Spleen (tissue), 11 donors: ENCODE results near the gene RSPH9. TPM values are rescaled to one million over a fixed set of nuclear protein-coding genes. Genes with fewer than 3 reads are reported as not detected.
A peak's percentile ranks its signal among the peaks of the same experiment; 100 is the strongest.

Source experiments
- DNase-seq: peaks from one replicate; pipeline ENCODE4 v3.0.0-alpha.2; 2020
- H3K27ac ChIP-seq, 8 donors: fragments of 200-600 bp; sonication (generic) in 7 of 8; 1 replicate in 4 of 8; 2 replicates in 4 of 8; pipeline versions ENCODE4 v1.5.0 to v1.8.0; 2016 to 2021; ENCODE audit warnings: inconsistent platforms in 4 of 8, mild to moderate bottlenecking in 4 of 8, moderate library complexity in 1 of 8
- H3K27me3 ChIP-seq, 7 donors: fragments of 200-600 bp; sonication (generic) in 6 of 7; replicated peaks in 1 of 7; 1 replicate in 4 of 7; 2 replicates in 3 of 7; pipeline versions ENCODE4 v1.5.0 to v1.8.0; 2016 to 2021; ENCODE audit warnings: inconsistent platforms in 3 of 7, mild to moderate bottlenecking in 1 of 7
- H3K36me3 ChIP-seq, 6 donors: fragments of 200-600 bp; sonication (generic) in 5 of 6; 1 replicate in 4 of 6; 2 replicates in 2 of 6; pipeline versions ENCODE4 v1.5.0 to v1.8.0; 2016 to 2021; ENCODE audit warnings: inconsistent platforms in 2 of 6
- H3K4me1 ChIP-seq, 6 donors: fragments of 200-600 bp; sonication (generic) in 5 of 6; 1 replicate in 3 of 6; 2 replicates in 3 of 6; pipeline versions ENCODE4 v1.5.0 to v1.8.0; 2016 to 2021; ENCODE audit warnings: inconsistent platforms in 3 of 6
- H3K4me3 ChIP-seq, 8 donors: fragments of 200-600 bp; sonication (generic) in 7 of 8; 1 replicate in 4 of 8; 2 replicates in 4 of 8; pipeline versions ENCODE4 v1.5.0 to v1.8.0; 2016 to 2021; ENCODE audit warnings: inconsistent platforms in 4 of 8, mild to moderate bottlenecking in 4 of 8, moderate library complexity in 2 of 8
- H3K9me3 ChIP-seq, 8 donors: fragments of 200-600 bp; sonication (generic) in 7 of 8; 1 replicate in 4 of 8; 2 replicates in 4 of 8; pipeline versions ENCODE4 v1.5.0 to v1.8.0; 2016 to 2021; ENCODE audit warnings: inconsistent platforms in 4 of 8
- POLR2A ChIP-seq, 3 donors: fragments of 450-650 bp; IDR thresholded peaks; one replicate each; pipeline ENCODE4 v1.5.1; 2017; ENCODE audit warnings: antibody characterized with exemption in 3 of 3, mild to moderate bottlenecking in 1 of 3
- POLR2AphosphoS5 ChIP-seq, 3 donors: sonication (generic); formaldehyde crosslinking; IDR thresholded peaks; one replicate each; pipeline ENCODE4 v1.5.1; 2017; ENCODE audit warnings: antibody characterized with exemption in 3 of 3
- WGBS, 5 donors: extraction: QIAGEN DNeasy Blood & Tissue Kit in 3 of 5; methylation state at CpG; one replicate each; pipeline versions ENCODE4 v1.1.5 to v1.1.7; 2013 to 2018; 5-methylcytosine and 5-hydroxymethylcytosine counted together
- intact Hi-C: fragments of 100-400 bp; cut with DNase I; formaldehyde crosslinking; loops from one replicate; pipeline ENCODE4 v1.15.0; 2023; ENCODE audit warnings: low total_unique reads
- polyA plus RNA-seq, 3 donors: library from polyadenylated mRNA; stranded (reverse); fragments of 200-250 nt; gene quantifications; one replicate each; pipeline ENCODE4 v1.2.1, GENCODE V29; 2013
- total RNA-seq, 7 donors: library from RNA; depleted of rRNA in 3 of 7; stranded (reverse); fragments of >200 nt in 3 of 7; fragmentation: NEBNext Ultra II Directional in 4 of 7; extraction: Animal tissue kit (Norgen Biotek cat#: 25700) in 4 of 7; gene quantifications; one replicate each; pipeline versions ENCODE4 v1.1.0 to v1.2.1, GENCODE V29; 2016 to 2021
- TF ChIP-seq, protein P1 (sequence below), 11 experiments: fragments of 200-600 bp in 7 of 11; fragments of 450-650 bp in 4 of 11; sonication (generic) in 4 of 11; IDR thresholded peaks in 8 of 11; conservative IDR thresholded peaks in 3 of 11; 1 replicate in 7 of 11; 2 replicates in 4 of 11; pipeline versions ENCODE4 v1.4.0 to v1.8.0; 2016 to 2021; ENCODE audit warnings: antibody characterized with exemption in 11 of 11, inconsistent platforms in 4 of 11, mild to moderate bottlenecking in 1 of 11
- donor health status: healthy with polysubstance abuse.
- donor health status: DM: no; HTN: no; CAD: no; lungs with moderate emphysema.
- donor health status: DM: no; HTN: no; CAD: no.
- donor health status: Bipolar disorder and iron deficiency.
- donor health status: healthy.
- donor health status: DM: no; HTN: no; CAD: no.
- donor health status: DM: yes; HTN: yes; CAD: no.

Gene RSPH9
- total and polyA plus RNA-seq, 10 donors = 0.17 to 0.63 (median 0.20) TPM; not detected in 3

DNA sequence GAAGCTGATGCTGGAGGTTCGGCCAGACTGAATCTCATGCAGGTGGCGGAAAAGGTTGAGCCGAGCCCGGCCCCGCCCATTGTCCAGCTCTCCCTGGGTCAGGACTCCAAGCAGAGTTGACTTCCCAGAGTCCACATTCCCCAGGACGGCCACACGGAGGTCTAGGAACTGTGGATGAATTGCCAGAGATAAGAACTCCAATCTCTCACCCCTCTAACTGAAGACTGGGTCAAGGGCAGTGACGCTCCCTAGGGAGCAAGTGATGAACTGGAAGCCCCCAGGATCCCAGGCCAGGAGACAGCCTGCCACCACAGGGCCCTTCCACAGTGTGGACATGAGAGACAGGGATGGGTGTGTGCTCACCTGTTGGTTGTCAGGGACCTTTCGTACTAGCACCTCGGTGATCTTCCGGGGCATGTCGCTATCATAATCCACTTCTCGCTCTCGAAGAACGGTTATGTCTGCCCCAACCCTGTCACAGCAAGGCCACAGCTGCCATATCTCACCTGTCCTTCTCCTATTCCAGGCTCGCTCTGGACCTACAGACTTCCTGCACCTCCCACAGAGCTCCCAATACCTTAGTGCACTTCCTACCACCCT lies 19.3 kb upstream of the RSPH9 start:
- WGBS, 5 donors = 91 to 96% (median 94%) methylated on average over 15 to 16 of the region's 16 CpGs
- peaks cover 0 to 61% (median 57%) of the 10 kb centered on the region in 6 donors for H3K36me3 ChIP-seq
- TF ChIP-seq POLR2A (IDR thresholded peaks at IDR 0.05) (no peak), POLR2AphosphoS5 (IDR thresholded peaks at IDR 0.05) (no peak)
- TF ChIP-seq, protein P1, sequence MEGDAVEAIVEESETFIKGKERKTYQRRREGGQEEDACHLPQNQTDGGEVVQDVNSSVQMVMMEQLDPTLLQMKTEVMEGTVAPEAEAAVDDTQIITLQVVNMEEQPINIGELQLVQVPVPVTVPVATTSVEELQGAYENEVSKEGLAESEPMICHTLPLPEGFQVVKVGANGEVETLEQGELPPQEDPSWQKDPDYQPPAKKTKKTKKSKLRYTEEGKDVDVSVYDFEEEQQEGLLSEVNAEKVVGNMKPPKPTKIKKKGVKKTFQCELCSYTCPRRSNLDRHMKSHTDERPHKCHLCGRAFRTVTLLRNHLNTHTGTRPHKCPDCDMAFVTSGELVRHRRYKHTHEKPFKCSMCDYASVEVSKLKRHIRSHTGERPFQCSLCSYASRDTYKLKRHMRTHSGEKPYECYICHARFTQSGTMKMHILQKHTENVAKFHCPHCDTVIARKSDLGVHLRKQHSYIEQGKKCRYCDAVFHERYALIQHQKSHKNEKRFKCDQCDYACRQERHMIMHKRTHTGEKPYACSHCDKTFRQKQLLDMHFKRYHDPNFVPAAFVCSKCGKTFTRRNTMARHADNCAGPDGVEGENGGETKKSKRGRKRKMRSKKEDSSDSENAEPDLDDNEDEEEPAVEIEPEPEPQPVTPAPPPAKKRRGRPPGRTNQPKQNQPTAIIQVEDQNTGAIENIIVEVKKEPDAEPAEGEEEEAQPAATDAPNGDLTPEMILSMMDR (IDR thresholded peaks at IDR 0.05 in 8 of 11, conservative IDR thresholded peaks at IDR 0.05 in 3 of 11) = no peak

DNA sequence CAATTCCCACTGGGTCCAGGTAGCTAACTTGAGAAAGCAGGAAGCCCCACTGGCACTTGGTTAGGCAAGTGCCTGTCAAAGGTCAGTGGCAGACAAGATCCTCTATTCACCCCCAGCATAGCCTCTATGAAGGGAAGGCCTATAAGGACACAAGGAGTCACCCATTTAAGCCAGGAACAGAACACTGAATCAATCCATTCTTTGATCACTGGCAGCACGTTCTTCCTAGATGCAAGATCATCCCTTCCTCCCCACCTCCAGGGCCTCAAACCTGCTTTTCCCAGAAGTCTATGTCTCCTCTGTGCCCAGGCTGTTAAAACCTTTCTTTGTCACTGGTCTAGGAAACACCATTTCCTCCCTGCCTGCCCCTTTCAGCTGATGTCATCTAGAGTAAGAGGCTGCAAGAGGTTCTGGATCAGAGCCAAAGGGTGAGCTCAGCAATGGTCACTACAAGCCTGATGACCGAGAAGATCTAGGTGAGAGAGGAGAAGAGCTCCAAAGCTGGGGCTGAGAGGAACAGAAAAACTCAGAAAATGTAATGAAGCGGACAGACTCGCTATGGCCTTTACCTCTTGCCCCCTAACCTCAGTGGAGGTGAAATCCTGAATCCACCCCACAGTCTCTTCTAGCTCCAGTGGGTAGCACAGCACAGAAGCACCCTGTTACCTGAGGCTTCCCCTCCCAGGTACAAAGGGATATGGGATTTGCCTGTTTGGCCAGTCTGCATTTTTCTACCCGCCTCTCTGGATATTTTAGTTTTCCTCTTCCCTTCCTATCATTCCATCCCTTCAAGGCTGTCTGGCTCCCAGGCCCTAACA lies 17.6 kb upstream of the RSPH9 start:
- H3K27ac ChIP-seq = peak overlapping the region; percentile 61 to 99 (median 96)
- no peak for DNase-seq
- peaks cover 10 to 45% (median 35%) of the 10 kb centered on the region in 6 donors for H3K4me1 ChIP-seq
- no peaks in the 10 kb centered on the region for H3K27me3 ChIP-seq
- no peaks in the 10 kb centered on the region for H3K9me3 ChIP-seq
- H3K4me3 ChIP-seq = peak overlapping the region in 4 of 8 donors; percentile 2 to 87 (median 42)
- WGBS, 5 donors = 48 to 61% (median 59%) methylated on average over 5 of the region's 5 CpGs
- intact Hi-C loops = no loop called here
- TF ChIP-seq POLR2A (IDR thresholded peaks at IDR 0.05) = no peak
- TF ChIP-seq POLR2AphosphoS5 (IDR thresholded peaks at IDR 0.05) = peak in 1 of 3 donors; percentile 84
- peaks cover 0 to 44% (median 39%) of the 10 kb centered on the region in 6 donors for H3K36me3 ChIP-seq

More for the DNA sequence above, 19.3 kb upstream of the RSPH9 start:
- no peaks in the 10 kb centered on the region for H3K27me3 ChIP-seq
- H3K9me3 ChIP-seq = no peaks in the 10 kb centered on the region
- no peak for DNase-seq
- intact Hi-C loops = no loop called here
- peaks cover 10 to 43% (median 31%) of the 10 kb centered on the region in 6 donors for H3K4me1 ChIP-seq
- H3K27ac ChIP-seq = no peak overlapping the region
- no peak overlapping the region for H3K4me3 ChIP-seq

DNA sequence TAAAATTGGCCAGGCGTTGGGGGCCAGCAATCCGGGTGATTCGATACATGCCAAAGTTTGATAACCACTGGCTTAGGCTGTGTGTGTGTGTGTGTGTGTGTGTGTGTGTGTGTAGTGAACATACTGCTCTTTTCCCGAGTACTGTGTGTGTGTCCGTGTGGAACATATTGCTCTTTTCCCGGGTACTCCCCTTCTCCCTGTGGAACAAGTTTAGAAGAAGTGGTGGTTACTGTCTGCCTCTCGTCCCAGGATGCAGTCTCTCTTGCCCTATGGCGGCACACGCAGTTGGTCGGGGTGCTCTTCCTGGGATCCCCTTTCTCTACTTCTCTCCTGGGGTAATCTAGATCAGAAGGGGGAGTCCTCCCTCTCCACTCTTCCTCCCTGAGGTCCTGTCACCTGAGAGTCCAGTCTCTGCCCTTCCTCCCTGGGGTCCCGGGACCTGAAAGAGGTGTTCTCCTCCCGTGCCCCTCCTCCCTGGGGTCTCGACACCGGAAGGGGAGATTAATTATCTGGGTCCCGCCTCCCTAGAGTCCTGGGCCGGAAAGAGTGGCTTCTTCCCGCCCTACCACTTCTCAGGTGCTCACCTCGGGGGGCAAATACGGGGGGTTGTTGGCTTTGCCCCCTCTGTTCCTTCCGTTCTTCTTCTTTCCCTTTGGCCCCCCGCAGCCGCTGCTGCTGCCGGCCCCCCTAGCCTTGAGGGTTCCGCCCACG lies 16.3 kb upstream of the RSPH9 start:
- Histone ChIP-seq H3K36me3 (peaks cover 0 to 31% (median 26%) of the 10 kb centered on the region in 6 donors), H3K9me3 (no peaks in the 10 kb centered on the region), H3K27ac (peak overlapping the region; percentile 94 to 99 (median 97)), H3K4me3 (peak overlapping the region; percentile 72 to 91 (median 82)), H3K4me1 (peaks cover 10 to 45% (median 35%) of the 10 kb centered on the region in 6 donors), H3K27me3 (no peaks in the 10 kb centered on the region)
- intact Hi-C loops = no loop called here
- no peak for DNase-seq
- TF ChIP-seq POLR2AphosphoS5 (IDR thresholded peaks at IDR 0.05) (no peak), POLR2A (IDR thresholded peaks at IDR 0.05) (no peak)
- TF ChIP-seq, protein P1 (IDR thresholded peaks at IDR 0.05 in 8 of 11, conservative IDR thresholded peaks at IDR 0.05 in 3 of 11) = no peak
- 3 to 6% (median 6%) methylated on average over 20 to 25 of the region's 25 CpGs for WGBS, 5 donors

DNA sequence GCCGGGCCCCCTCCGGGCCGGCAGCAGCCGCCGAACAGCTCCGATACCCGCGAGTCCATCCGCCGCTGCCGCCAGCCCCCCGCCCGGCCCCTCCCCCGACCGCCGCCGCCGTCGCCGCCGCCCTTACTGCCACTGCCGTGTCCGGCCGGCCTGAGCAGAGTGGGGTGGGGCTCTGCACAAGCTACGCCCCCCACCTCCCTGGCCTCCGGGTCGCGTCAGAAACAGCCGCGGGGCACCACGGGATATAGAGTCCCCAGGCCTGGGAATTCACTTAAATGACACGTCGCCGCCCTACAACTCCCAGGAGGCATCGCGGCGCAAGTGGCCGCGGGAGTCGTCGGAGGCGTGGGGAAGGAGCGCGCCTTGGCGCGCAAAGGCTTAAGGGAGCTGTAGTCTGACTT lies 15.7 kb upstream of the RSPH9 start, which contains the start of gene GTPBP2:
Gene GTPBP2, minus strand, starts transcription at position 161 of the 401 bp plus-strand sequence. Its CDS starts 102 bp downstream, at position 59.
- Histone ChIP-seq H3K4me3 (peak within 1 kb of the TSS; percentile 72 to 91 (median 82)), H3K27me3 (no peaks in the 10 kb centered on the region), H3K4me1 (peaks cover 10 to 45% (median 35%) of the 10 kb centered on the region in 6 donors), H3K9me3 (no peaks in the 10 kb centered on the region), H3K36me3 (peaks cover 0 to 25% (median 21%) of the 10 kb centered on the region in 6 donors), H3K27ac (peak within 1 kb of the TSS; percentile 94 to 99 (median 97))
- TF ChIP-seq POLR2AphosphoS5 (IDR thresholded peaks at IDR 0.05) (peak; percentile 91 to 94 (median 91)), POLR2A (IDR thresholded peaks at IDR 0.05) (peak in 2 of 3 donors; percentile 7 to 37)
- TF ChIP-seq, protein P1 (IDR thresholded peaks at IDR 0.05 in 8 of 11, conservative IDR thresholded peaks at IDR 0.05 in 3 of 11) = peak in 2 of 11 experiments; percentile 5 to 23
- WGBS, 5 donors = 0 to 2% (median 1%) methylated on average over 10 to 46 of the region's 46 CpGs
- intact Hi-C loops = no loop called here
- DNase-seq = peak; percentile 100
